H1 (cell line): Measurements from ENCODE around the gene CELF2. TPM values are rescaled to one million over a fixed set of nuclear protein-coding genes. Genes with fewer than 3 reads are reported as not detected.

ENCODE experiments used
- BACH1 ChIP-seq: IDR thresholded peaks from 2 replicates; pipeline ENCODE4 v1.6.1; 2012; ENCODE audit warnings: low read length, improper control_type of control experiment
- CREB1 ChIP-seq: IDR thresholded peaks from 2 replicates; pipeline ENCODE4 v1.6.1; 2012; ENCODE audit warnings: inconsistent platforms
- FOSL1 ChIP-seq: IDR thresholded peaks from 2 replicates; pipeline ENCODE4 v1.6.1; 2011; ENCODE audit warnings: mild to moderate bottlenecking, low read depth, low read length, moderate library complexity; ENCODE audit not compliant: insufficient read depth
- KDM4A ChIP-seq: IDR thresholded peaks from one replicate; pipeline ENCODE4 v1.7.1; 2012; ENCODE audit warnings: low read depth, mild to moderate bottlenecking, moderate library complexity, low read length, inconsistent platforms; ENCODE audit not compliant: severe bottlenecking
- MAFK ChIP-seq: IDR thresholded peaks from 2 replicates; pipeline ENCODE4 v1.6.1; 2012; ENCODE audit warnings: low read depth, mild to moderate bottlenecking, improper control_type of control experiment, low read length
- POU5F1 ChIP-seq: IDR thresholded peaks from 2 replicates; pipeline ENCODE4 v1.6.1; 2011; ENCODE audit warnings: low read depth, mild to moderate bottlenecking, low read length, moderate library complexity
- SUZ12 ChIP-seq: fragments of 200-600 bp; sonication (generic); IDR thresholded peaks from 2 replicates; pipeline ENCODE4 v1.6.1; 2012; ENCODE audit warnings: mild to moderate bottlenecking, inconsistent platforms, low read length, moderate library complexity, mixed read lengths
- USF2 ChIP-seq: IDR thresholded peaks from 2 replicates; pipeline ENCODE4 v1.6.1; 2011; ENCODE audit warnings: low read length, improper control_type of control experiment
- polyA plus RNA-seq, 7 experiments: library from polyadenylated mRNA; depleted of rRNA in 3 of 7; stranded (reverse) in 5 of 7; unstranded in 2 of 7; fragments of >200 nt in 5 of 7; fragments of 200-250 nt in 2 of 7; gene quantifications; 1 replicate in 5 of 7; 2 replicates in 1 of 7; 4 replicates in 1 of 7; pipeline versions ENCODE4 v1.2.1 to v1.2.3, GENCODE V29; 2011 to 2013; ENCODE audit warnings: missing spikeins in 2 of 7, mixed read lengths in 2 of 7
- total RNA-seq: library from RNA; stranded (reverse); fragmentation: NEBNext Ultra II Directional; extraction: Animal tissue kit (Norgen Biotek cat#: 25700); gene quantifications from 2 replicates; pipeline ENCODE4 v1.2.1, GENCODE V29; 2021
- TF ChIP-seq, protein P1 (sequence below): fragments of 300-600 bp; sonication (generic); IDR thresholded peaks from 2 replicates; pipeline ENCODE4 v1.7.1; 2012; ENCODE audit warnings: low read length, moderate library complexity, mild to moderate bottlenecking, inconsistent platforms; ENCODE audit not compliant: insufficient replicate concordance

Gene CELF2
- total and polyA plus RNA-seq, 2 of the 8 experiments (the other 6 are each of a cell fraction or from before 2014, with no cell fraction given): 18.3 to 22.7 TPM

DNA sequence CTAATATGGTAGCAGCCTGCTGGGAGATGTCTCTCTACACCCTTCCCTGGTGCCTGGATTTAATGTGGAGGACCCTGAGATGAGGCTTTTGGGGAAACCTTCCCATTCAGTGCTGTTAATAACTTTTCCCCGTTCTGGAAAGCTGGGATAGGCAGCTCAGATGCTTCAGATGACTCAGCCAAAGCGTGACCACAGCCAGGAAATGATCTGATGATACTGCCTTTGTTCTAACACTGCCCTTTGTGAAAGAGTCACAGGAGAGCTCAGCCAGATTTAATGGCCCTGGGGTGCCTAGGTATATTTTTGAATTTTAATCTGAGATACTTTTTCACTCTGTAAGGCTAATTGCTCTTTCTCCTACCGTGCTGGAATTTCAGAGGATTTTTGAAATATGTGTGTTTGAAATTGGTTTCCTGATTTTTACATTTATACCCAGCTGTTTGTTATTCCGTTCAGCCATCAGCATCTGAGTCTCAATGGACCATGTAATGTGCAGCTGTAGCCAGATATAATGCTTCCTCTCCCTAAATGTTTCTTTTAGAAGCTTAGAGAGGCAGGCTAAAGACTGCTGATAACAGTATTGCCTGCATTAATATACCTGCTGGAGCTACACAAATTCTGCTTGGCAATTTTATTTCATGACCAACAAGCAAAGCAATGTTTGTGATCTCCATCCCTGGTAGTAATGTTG, 17.8 kb downstream of the CELF2 start (continued):
- TF ChIP-seq POU5F1 (no peak), CREB1 (no peak), BACH1 (0 out of 2 replicates have a peak, but pooled peaks have one; percentile 42), SUZ12 (no peak), FOSL1 (no peak), MAFK (peak; percentile 44; the same call in 1 of the 2 replicates), USF2 (no peak), KDM4A (no peak)
- TF ChIP-seq, protein P1, sequence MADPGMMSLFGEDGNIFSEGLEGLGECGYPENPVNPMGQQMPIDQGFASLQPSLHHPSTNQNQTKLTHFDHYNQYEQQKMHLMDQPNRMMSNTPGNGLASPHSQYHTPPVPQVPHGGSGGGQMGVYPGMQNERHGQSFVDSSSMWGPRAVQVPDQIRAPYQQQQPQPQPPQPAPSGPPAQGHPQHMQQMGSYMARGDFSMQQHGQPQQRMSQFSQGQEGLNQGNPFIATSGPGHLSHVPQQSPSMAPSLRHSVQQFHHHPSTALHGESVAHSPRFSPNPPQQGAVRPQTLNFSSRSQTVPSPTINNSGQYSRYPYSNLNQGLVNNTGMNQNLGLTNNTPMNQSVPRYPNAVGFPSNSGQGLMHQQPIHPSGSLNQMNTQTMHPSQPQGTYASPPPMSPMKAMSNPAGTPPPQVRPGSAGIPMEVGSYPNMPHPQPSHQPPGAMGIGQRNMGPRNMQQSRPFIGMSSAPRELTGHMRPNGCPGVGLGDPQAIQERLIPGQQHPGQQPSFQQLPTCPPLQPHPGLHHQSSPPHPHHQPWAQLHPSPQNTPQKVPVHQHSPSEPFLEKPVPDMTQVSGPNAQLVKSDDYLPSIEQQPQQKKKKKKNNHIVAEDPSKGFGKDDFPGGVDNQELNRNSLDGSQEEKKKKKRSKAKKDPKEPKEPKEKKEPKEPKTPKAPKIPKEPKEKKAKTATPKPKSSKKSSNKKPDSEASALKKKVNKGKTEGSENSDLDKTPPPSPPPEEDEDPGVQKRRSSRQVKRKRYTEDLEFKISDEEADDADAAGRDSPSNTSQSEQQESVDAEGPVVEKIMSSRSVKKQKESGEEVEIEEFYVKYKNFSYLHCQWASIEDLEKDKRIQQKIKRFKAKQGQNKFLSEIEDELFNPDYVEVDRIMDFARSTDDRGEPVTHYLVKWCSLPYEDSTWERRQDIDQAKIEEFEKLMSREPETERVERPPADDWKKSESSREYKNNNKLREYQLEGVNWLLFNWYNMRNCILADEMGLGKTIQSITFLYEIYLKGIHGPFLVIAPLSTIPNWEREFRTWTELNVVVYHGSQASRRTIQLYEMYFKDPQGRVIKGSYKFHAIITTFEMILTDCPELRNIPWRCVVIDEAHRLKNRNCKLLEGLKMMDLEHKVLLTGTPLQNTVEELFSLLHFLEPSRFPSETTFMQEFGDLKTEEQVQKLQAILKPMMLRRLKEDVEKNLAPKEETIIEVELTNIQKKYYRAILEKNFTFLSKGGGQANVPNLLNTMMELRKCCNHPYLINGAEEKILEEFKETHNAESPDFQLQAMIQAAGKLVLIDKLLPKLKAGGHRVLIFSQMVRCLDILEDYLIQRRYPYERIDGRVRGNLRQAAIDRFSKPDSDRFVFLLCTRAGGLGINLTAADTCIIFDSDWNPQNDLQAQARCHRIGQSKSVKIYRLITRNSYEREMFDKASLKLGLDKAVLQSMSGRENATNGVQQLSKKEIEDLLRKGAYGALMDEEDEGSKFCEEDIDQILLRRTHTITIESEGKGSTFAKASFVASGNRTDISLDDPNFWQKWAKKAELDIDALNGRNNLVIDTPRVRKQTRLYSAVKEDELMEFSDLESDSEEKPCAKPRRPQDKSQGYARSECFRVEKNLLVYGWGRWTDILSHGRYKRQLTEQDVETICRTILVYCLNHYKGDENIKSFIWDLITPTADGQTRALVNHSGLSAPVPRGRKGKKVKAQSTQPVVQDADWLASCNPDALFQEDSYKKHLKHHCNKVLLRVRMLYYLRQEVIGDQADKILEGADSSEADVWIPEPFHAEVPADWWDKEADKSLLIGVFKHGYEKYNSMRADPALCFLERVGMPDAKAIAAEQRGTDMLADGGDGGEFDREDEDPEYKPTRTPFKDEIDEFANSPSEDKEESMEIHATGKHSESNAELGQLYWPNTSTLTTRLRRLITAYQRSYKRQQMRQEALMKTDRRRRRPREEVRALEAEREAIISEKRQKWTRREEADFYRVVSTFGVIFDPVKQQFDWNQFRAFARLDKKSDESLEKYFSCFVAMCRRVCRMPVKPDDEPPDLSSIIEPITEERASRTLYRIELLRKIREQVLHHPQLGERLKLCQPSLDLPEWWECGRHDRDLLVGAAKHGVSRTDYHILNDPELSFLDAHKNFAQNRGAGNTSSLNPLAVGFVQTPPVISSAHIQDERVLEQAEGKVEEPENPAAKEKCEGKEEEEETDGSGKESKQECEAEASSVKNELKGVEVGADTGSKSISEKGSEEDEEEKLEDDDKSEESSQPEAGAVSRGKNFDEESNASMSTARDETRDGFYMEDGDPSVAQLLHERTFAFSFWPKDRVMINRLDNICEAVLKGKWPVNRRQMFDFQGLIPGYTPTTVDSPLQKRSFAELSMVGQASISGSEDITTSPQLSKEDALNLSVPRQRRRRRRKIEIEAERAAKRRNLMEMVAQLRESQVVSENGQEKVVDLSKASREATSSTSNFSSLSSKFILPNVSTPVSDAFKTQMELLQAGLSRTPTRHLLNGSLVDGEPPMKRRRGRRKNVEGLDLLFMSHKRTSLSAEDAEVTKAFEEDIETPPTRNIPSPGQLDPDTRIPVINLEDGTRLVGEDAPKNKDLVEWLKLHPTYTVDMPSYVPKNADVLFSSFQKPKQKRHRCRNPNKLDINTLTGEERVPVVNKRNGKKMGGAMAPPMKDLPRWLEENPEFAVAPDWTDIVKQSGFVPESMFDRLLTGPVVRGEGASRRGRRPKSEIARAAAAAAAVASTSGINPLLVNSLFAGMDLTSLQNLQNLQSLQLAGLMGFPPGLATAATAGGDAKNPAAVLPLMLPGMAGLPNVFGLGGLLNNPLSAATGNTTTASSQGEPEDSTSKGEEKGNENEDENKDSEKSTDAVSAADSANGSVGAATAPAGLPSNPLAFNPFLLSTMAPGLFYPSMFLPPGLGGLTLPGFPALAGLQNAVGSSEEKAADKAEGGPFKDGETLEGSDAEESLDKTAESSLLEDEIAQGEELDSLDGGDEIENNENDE: no peak
